Placental epithelial cell (primary cell): Measurements from ENCODE around the gene LRRC55. TPM values are rescaled to one million over a fixed set of nuclear protein-coding genes. Genes with fewer than 3 reads are reported as not detected.

Experiments
- total RNA-seq: library from RNA; depleted of rRNA; stranded (reverse); fragments of >200 nt; gene quantifications from 2 replicates; pipeline ENCODE4 v1.2.3, GENCODE V29; 2012

LRRC55 gene, protein sequence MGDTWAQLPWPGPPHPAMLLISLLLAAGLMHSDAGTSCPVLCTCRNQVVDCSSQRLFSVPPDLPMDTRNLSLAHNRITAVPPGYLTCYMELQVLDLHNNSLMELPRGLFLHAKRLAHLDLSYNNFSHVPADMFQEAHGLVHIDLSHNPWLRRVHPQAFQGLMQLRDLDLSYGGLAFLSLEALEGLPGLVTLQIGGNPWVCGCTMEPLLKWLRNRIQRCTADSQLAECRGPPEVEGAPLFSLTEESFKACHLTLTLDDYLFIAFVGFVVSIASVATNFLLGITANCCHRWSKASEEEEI
- total RNA-seq: not detected in 2 replicates

DNA sequence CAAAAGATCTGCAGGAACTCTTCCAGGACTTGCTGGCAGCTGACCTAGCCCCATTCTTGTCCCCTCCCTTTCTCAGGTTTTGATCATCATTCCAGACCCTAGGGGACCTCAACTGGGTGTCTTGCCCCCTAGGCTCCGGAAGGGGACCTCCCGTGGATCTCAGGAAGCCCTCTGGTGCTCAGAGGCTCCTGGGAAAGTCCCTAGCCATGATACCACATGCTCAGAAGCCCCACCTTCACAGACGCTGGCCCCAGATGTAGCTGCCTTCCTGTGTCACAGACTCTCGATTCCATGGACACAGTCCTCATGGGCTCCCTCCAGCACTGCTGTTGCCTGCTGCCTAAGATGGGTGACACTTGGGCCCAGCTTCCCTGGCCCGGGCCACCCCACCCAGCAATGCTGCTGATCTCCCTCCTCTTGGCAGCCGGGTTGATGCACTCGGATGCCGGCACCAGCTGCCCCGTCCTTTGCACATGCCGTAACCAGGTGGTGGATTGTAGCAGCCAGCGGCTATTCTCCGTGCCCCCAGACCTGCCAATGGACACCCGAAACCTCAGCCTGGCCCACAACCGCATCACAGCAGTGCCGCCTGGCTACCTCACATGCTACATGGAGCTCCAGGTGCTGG is at the start of gene LRRC55:
Gene LRRC55, plus strand, starts transcription at position 276 of the 628 bp plus-strand sequence. Its CDS starts 70 bp downstream, at position 346.

DNA sequence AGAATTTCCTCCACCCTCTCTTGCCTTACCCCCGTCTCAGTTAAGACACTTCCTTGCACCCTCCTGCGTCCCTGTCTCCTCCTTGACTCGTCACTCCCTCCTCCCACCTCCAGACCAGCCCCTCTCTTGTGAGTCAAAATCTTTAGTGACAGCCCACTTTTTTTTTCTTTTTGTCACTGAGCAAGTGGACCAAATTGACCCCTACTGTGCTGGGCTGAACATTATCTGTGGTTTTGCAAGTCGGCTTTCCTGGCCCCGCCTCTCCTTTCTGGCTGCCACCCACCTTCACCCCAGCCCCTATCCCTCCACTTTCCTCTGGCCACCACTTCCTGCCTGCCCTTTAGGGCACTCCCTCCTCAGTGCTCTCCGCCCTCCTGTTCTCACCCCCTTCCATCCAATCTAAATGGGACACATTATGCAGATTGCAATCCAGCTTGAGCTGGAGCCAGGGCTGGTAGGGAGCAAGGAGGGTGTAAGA is 55.5 kb downstream of the LRRC55 start, which contains the start of gene APLNR:
Gene APLNR, minus strand, starts transcription at position 47 of the 478 bp plus-strand sequence. CDS start 246 bp downstream, outside the sequence.

Other genes with a start within 250 kb of the LRRC55 start
- not detected in 2 replicates for gene OR5AK2, start 193.0 kb upstream of the LRRC55 start, total RNA-seq
- gene APLNR, start 55.3 kb downstream of the LRRC55 start, total RNA-seq: not detected in 2 replicates
- 138 and 190 TPM in 2 replicates for gene TNKS1BP1, start 143.0 kb downstream of the LRRC55 start, total RNA-seq
- gene SSRP1, start 153.9 kb downstream of the LRRC55 start, total RNA-seq: 48.3 and 76.0 TPM in 2 replicates
- not detected in 2 replicates for gene P2RX3, start 156.4 kb downstream of the LRRC55 start, total RNA-seq
- gene PRG3, start 199.2 kb downstream of the LRRC55 start, total RNA-seq: not detected in 2 replicates
- gene PRG2, start 208.7 kb downstream of the LRRC55 start, total RNA-seq: not detected in 2 replicates
- 5.9 and 6.2 TPM in 2 replicates for gene SLC43A3, start 245.2 kb downstream of the LRRC55 start, total RNA-seq